NCI-H446 (cell line): ENCODE measurements around the gene NEDD4.
"Not testable (repeated sequence)": the region's sequence is repeated elsewhere in the genome, so short reads cannot be mapped to it uniquely, and the experiment has no call there.

Experiments
- DNase-seq, 2 experiments: peaks; one replicate each; lab custom pipeline; 2025; lab: John Stamatoyannopoulos, UW

NEDD4 gene

DNA sequence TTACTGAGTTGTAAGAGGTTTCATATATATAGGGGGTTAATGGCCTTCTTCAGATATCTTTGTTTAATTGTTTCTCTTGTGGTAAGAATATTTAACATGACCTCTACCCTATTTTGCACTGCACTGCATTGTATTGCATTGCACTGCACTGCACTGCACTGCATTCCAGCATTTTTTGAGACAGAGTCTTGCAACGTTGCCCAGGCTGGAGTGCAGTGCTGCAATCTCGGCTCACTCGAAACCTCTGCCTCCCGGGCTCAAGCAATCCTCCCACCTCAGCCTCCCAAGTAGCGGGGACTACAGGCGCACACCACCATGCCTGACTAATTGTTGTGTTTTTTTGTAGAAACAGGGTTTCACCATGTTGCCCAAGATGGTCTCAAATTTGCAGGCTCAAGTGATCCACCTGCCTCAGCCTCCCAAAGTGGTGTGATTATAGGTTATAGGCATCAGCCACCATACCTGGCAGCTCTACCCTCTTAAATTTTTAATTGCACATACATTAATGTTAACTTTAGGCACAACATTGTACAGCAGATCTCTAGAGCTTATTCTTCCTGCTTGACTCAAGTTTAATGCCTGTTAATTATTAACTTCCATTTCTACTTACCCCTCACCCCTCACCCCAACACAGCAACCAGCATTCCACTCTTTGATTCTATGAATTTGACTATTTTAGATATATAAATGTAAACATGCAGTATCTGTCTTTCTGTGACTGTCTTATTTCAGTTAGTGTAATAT, 38.4 kb downstream of the NEDD4 start:
- no peak for DNase-seq

DNA sequence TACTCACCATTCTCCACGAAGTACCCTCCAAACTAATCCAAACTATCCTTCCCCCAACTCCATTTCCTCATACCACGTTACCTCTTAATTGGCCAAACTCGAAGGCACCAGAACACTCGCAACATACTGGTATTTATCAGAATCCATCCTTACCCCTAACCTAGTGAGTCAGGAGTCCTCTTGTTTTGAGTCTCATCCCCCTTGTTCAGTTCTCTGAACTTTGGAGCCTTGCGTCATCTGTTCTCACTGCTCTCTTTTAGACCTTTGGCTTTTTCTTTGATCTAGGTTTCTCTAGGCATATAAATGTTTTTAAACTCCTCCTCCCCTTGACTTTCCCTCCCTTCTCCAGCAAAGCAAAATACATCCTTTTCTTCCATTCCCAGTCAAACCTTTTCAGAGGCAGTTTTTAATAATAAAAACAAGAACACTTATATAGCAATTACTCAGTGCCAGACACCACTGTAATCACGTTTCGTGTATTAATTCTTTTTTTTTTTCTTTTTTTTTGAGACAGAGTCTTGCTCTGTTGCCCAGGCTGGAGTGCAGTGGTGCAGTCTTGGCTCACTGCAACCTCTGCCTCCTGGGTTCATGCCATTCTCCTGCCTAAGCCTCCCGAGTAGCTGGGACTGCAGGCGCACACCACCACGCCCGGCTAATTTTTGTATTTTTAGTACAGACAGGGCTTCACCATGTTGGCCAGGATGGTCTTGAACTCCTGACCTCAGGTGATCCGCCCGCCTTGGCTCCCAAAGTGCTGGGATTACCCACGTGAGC, 40.7 kb downstream of the NEDD4 start:
- not testable (repeated sequence) for DNase-seq

DNA sequence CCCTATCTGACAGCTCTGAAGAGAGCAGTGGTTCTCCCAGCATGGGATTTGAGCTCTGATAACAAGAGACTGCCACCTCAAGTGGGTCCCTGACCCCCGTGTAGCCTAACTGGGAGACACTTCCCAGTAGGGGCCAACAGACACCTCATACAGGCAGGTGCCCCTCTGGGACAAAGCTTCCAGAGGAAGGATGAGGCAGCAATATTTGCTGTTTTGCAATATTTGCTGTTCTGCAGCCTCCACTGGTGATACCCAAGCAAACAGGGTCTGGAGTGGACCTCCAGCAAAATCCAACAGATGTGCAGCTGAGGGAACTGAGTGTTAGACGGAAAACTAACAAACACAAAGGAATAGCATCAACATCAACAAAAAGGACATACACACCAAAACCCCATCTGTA, 48.8 kb downstream of the NEDD4 start:
- not testable (repeated sequence) for DNase-seq

DNA sequence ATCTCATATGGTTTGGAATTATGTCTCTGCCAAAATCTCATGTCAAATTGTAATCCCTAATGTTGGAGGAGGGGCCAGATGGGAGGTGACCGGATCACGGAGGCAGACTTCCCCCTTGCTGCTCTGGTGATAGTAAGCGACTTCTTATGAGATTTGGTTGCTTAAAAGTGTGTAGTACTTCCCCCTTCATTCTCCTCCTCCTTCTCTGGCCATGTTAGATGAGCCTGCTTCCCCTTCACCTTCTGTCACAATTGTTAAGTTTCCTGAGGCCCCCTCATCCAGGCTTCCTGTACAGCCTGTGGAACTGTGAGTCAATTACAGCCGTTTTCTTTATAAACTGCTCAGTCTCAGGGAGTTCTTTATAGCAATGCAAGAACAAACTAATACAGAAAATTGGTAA, 51.1 kb downstream of the NEDD4 start:
- no peak for DNase-seq

DNA sequence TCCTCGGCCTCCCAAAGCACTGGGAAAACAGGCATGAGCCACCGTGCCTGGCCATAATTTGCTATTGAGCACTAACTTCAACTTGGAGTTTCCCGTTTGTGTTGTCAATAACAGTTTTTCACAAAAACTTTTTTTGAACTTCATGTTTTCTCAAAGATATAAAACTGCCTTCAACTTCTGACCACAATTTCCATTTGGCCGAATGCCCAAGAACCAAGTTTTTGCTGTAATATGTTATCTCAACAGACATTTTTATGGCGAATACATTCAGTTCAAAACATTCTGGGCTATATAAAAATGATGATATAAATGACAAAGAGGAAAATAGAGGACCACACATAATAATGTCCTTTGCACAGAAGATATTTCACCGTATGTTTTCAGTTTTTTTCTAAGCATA, 56.4 kb downstream of the NEDD4 start:
- DNase-seq = no peak

DNA sequence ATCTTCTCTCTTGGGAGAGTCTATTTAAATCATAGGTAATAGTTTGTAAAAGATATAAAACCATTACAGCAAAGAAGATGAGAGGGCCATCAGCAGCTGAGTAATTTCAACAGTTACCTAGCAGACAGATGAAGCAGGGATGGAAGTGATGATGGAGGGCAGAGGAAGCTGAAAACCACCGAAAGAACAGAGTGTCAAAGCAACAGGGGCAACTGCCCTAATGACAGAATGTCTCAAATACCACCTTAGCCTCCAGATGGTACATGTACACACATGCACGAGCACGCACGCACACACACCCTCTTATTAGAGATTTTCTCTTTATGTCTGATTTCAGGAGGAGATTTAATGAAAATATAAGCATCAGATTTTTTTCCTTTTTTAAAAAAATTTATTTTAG, 64.5 kb downstream of the NEDD4 start:
- no peak for DNase-seq

DNA sequence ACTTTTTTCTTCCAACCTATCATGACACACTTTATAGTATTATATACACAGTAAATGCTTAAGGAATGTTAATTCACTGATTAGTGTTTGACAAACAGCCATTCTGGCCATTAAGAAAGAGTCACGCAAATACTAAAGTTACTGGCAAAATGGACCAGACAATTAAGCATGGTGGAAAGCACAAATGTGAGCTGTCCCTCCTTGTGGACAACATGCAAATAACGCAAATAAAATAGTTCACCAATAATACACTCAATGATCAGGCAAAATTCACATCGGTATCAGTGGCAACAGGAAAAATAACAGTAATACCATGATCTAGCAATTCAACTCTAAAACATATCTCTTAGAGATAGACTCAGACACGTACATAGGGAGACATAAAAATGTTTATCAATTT, 71.7 kb downstream of the NEDD4 start:
- DNase-seq = no peak

DNA sequence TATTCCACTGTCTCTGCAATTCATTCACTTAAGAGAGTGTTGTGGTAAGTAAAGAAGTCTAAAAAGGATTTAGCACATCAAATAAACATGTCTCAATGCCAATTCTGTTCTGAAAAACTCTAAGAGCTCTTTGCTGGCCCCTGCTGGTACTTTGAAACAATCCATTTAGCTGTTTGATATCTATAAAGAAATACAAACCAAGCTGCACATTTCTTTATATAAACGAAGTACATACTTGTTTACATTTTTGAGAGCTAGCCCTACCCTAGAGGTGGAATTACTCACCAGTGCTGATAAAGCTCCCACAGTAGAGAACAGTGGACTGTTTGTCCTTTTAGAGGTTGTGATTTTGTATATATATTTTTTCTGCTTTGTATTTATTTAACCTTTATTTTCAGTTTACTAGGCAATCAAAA, 75.5 kb downstream of the NEDD4 start:
- DNase-seq = peak; percentile 3 to 37

DNA sequence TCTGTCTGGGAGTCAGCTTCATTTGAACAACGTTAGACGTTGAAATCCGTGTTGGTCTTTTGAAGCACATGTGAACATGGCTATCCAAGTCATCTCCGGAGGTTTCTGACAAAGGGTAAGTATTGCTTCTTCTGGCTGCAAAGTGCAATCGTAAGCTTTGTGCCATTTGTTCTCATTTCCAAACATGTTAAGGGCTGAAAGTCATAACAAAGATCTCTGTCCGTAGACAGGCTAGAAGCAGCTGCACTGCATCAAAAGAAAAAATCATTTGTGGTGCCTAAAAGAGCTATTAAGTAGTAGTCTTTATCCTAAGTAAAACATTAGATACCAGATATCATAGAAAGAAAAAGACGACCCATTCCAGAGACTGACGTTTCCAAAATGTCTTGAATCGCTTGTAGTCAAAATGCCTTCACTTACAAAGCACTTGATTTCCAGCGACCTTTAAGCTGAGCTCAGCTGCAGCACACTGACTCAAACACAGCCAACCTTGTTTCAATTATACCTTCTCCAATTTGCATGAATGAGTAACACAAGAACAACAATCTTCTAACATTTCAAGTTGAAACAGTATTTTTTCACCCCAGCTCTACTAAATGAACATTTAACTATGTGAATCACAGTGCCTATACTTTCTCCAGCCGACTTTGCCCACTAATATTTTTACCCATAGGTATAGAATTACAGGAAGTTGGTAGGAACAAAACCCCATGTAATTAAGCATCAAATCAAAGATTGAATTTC, 76.6 kb downstream of the NEDD4 start:
- no peak for DNase-seq

DNA sequence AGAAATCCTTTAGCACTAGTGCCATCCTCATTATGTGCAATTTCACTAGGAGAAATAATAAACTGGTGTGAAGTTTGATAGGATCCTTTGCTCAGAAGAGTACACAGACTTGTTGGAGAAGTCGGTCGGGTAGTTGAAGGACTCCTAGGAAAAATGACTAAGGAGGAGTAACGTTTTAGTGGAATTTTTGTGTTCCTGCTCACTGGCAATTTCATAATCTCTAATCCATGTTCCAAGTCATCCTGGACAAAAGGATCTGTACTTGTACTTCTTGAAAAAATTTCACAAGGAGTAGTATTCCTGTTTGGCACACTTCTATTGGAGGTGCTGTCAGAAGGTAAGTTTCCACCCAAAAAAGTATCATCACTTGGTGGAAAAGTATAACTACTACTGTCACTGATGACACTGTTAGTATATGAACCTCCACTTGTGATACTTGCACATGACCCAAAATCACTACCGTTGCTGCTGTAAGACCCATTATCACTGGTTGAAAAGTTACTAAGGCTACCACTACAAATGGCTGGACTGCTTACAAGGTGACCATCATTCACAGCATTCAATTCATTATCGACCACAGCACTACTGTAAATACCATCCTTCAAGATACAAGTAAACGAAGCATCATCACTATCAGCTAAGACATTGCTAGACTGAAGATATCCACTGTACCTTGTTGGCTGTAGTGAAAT, 77.4 kb downstream of the NEDD4 start:
- DNase-seq = no peak

DNA sequence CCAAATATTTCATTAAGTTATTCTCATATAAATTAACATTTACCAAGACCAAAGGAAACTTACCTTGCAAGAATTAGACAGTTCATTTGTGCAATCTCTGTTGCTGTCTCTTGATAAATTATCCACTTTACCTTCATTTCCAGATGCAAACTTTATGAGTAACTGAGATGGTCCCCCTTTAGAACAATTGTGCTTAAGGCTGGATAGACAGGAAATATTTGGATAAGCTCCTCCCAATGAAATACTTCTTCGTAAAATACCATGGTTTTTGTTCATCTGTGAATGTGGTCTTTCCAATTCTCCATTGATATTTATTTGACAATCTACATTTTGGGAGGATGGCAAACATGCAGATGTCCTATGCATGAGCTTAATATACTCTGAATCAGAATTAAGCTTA, 78.2 kb downstream of the NEDD4 start:
- DNase-seq = no peak

DNA sequence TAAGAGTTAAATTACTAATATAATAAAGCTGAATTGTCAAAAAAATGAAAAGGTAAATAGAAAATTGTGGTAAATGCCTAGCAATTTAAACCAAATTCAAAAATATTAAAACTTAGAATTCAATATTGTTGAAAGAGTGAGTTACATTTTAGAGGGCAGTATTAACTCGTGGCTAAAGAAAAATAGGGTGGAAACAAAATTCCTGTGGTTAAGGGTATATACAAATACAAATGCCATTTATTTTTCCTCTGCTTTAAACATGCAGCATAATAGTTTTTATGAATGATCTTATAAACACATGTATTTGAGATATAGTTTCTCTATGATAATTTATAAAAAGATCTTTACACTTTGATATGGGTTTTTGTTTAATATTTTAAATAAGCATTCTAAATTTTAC, 79.0 kb downstream of the NEDD4 start:
- no peak for DNase-seq

DNA sequence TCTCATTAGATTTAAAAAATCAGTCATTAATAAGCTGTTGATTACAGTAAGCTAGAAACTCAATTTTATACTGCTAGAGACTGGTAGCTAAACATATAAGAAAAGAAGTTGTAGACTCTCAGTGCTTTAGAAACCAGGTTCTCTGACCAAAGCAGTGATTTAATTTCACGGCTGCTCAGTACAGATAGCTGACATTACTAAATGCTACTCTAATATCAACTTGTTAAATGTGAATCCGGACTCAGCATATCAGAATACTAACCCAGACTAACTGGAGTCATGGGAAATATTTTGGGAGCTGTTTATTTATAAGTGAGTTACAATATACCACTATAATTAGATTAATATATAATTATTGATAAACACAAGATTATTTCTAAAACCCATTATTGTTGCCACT, 80.4 kb downstream of the NEDD4 start:
- no peak for DNase-seq

DNA sequence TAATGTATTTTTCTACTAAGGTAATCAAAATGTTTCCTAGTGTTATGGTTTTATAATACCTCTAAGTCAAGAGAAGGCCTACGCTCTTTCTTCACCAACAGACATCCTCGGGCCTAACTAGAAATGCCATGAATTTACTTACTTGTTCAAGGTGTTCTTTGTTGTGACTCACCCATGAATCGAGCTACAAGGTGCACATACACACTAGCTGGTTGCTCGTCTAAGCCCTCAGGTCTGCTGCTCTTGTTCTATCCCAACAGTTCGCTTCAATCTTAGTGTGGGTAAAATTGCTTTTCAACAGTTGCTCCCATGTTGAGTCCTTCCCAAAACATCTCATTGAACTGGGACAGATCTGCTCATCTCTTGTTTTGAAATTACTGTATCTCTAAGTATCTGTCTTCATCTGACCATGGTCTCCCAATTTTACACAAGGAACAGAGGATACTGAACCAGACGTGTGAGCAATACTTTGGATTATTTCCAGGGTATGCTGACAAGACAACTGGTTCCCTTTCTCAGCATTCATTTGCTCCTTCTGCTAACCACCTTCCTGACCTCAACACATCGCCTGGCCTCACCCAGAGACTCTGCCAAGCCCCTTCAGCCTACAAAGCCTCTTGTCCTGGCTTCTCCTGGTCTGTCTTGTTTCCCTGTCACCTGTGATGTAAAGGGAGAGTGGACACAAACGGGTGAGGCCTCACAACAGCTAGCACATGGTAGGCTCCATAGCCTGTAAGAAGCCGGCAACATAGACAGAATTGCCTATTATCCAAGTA, 84.2 kb downstream of the NEDD4 start:
- no peak for DNase-seq

DNA sequence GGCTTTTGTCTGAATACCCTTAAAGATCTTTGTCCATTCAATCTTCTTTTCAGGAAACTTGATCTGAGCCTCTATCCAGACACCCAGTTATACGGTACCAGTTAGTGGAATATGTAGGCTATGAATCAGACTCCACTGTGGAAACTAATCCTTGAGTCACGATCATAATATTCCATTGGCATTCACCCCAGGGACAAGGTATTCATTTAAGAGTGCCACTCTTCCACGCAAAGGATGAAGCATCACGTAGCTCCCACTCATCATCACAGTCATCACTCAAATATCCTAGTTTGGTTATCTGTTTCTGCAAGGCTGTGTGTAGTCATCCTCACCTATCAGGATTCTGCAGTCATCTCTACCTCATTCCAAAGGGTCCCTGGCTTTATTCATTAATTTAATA, 85.6 kb downstream of the NEDD4 start:
- no peak for DNase-seq

DNA sequence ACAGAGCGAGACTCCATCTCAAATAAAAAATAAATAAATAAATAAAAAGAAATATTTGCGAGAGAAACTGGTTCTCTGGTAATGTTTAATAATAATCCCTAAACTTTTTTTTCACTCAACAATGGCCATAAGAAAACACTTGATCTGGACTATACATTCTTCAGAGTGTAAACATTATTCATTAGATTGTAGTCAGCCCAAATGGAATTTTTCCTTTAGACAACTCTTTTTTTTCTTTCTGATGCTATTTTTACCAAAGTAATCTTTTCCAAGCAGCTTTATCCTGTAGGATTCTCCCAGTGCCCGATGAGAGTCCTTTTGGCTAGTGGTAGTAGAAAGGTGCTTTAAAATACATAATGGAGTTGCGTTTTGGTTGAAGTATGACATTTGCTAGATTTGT, 90.4 kb downstream of the NEDD4 start:
- DNase-seq = no peak

DNA sequence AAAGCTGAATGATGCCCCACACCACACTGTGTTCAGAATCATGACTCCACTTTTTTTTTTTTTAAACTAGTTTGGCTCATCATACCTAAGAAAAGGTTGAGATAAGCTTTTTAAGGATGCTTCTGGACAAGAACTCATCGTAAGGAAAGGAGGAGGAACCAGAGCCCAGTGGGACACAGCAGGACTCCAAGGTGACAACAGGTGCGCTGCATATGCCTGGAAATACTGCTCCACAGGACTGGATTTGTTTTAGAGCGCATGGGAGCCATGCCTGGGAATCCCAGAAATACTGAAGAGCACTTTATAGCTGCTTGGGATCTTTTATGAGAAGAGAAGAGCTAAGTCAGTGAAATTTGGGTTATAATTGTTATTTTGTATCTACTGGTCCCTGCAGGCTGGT, 93.4 kb downstream of the NEDD4 start:
- no peak for DNase-seq

DNA sequence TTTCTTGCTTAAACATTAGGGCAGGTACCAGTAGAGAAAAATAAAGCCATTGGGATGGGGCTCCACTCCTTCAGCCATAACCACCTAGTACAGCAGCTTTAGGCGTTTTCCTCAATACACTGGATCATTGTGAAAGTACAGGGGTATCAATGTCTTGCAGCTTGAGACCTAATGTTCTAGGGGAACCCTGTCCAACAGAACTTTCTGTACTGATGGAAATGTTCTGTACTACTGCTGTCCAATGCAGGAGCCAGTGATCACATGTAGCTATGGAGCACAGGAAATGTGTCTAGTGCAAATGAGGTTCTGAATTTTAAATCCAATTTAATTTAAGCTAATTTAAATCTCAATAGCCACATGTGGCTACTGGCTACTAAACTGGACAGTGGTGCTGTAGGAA, 93.9 kb downstream of the NEDD4 start:
- DNase-seq = no peak

DNA sequence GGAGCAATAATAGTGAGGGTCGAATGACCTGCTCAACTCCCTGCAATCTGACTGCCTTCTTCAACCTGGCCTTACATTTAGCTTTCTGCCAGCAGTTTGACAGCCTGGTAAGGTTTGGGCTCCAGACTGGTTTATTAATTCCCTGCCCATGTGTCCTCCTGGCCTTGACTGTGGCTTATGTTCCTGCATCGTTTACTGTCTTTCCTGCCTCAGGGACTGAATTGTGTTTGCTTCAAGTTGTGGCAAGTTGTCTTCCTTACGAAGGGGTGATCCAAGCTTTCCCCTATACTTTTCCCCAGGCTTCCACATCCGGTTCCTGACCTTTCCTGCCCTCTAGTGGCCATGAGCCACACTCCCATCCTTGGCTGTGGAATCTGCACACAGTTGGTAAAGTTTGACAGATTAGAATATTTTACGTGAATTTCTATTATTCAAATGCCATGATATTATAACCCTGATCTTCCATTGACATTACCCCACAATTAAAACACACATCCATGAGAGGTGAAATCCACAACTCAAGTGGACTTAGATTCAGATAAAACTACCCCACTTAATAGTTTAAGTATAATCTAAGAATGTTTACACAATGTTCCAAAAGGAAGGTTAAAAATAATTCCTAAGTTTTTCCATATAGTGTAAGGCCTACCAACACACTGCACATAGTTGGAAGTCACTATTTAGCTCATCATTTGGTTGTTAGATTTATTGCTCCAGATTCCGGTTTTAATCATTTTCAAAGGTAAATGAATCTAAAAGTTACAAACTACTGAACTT, 95.7 kb downstream of the NEDD4 start:
- DNase-seq = peak; percentile 5 to 55

DNA sequence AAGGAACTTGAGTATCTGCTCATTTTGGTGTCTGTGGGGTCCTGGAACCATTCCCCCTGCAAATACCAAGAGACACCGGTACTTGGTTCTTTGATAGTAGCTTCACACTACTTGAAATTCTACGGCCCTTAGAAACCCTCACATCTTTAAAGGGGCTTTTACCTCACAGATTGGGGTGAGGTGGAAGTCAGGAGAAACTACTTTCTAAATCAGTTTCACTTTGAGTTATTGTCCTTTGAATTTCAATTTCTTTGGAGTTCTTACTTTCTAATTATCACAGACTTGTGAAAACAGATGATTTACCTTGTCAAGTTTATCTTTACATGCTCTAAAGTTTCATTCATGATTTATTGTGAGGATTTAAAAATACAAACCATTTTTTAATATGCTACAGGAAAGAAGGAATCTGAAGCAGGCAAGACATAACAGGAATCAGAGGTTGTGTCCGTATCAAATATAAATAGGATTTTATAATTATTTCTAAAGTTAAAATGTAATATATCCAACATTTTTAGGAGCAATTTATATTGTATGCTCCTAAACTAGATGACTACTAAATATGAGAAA, 98.9 kb downstream of the NEDD4 start:
- no peak for DNase-seq
